Loucy (cell line): Measurements from ENCODE around the gene PHAF1.
A peak's percentile ranks its signal among the peaks of the same experiment; 100 is the strongest.

Experiments
- H2AFZ ChIP-seq: fragments of 200-600 bp; sonication (generic); 2 replicates; pipeline ENCODE4 v1.6.0; 2016; ENCODE audit warnings: antibody characterized with exemption, mild to moderate bottlenecking, low read length, moderate library complexity
- H3F3A ChIP-seq: fragments of 200-600 bp; 2 replicates; pipeline ENCODE4 v1.6.0; 2016; ENCODE audit warnings: antibody characterized with exemption, low read depth, mild to moderate bottlenecking
- H3K27me3 ChIP-seq: fragments of 200-600 bp; sonication (generic); 2 replicates; pipeline ENCODE4 v1.6.1; 2014; ENCODE audit warnings: low read length, mild to moderate bottlenecking; ENCODE audit not compliant: insufficient read depth, poor library complexity, severe bottlenecking
- H3K36me3 ChIP-seq: fragments of 200-600 bp; sonication (generic); 2 replicates; pipeline ENCODE4 v1.6.1; 2016; ENCODE audit warnings: low read length; ENCODE audit not compliant: insufficient read depth
- H3K4me1 ChIP-seq: fragments of 200-600 bp; sonication (generic); 2 replicates; pipeline ENCODE4 v1.5.1; 2014; ENCODE audit warnings: low read length, mild to moderate bottlenecking; ENCODE audit not compliant: insufficient read depth, poor library complexity, severe bottlenecking
- H3K4me2 ChIP-seq: fragments of 200-600 bp; sonication (generic); 2 replicates; pipeline ENCODE4 v1.6.0; 2014; ENCODE audit warnings: antibody characterized with exemption, low read length, low read depth, mild to moderate bottlenecking; ENCODE audit not compliant: poor library complexity, severe bottlenecking
- H3K4me3 ChIP-seq: fragments of 200-600 bp; sonication (generic); 2 replicates; pipeline ENCODE4 v1.5.1; 2014; ENCODE audit warnings: low read length, mild to moderate bottlenecking, mixed read lengths; ENCODE audit not compliant: poor library complexity, severe bottlenecking
- H3K79me2 ChIP-seq: fragments of 200-600 bp; sonication (generic); 2 replicates; pipeline ENCODE4 v1.6.1; 2014; ENCODE audit warnings: low read length; ENCODE audit not compliant: insufficient read depth
- H3K9ac ChIP-seq: fragments of 200-600 bp; sonication (generic); 2 replicates; pipeline ENCODE4 v1.6.0; 2014; ENCODE audit warnings: mild to moderate bottlenecking, low read depth, low read length, moderate library complexity; ENCODE audit not compliant: poor library complexity, severe bottlenecking
- H3K9me2 ChIP-seq: fragments of 200-600 bp; sonication (generic); replicated peaks from 2 replicates; pipeline ENCODE4 v1.6.1; 2016; ENCODE audit warnings: low read depth, low read length, mixed read lengths
- H3K9me3 ChIP-seq: fragments of 200-600 bp; sonication (generic); 2 replicates; pipeline ENCODE4 v1.6.1; 2014; ENCODE audit warnings: mild to moderate bottlenecking, antibody characterized with exemption, low read length, low read depth; ENCODE audit not compliant: insufficient read depth
- H4K20me1 ChIP-seq: fragments of 200-600 bp; sonication (generic); 2 replicates; pipeline ENCODE4 v1.6.0; 2014; ENCODE audit warnings: antibody characterized with exemption, low read length, mild to moderate bottlenecking; ENCODE audit not compliant: insufficient read depth, poor library complexity, severe bottlenecking
- EZH2phosphoT487 ChIP-seq: fragments of 200-600 bp; IDR thresholded peaks from 2 replicates; pipeline ENCODE4 v1.6.1; 2018; ENCODE audit warnings: antibody characterized with exemption, mild to moderate bottlenecking, moderate library complexity, borderline replicate concordance
- TF ChIP-seq, protein P1 (sequence below): fragments of 200-600 bp; sonication (generic); conservative IDR thresholded peaks from 2 replicates; pipeline ENCODE4 v1.5.1; 2014; ENCODE audit warnings: mild to moderate bottlenecking, antibody characterized with exemption, low read length

The PHAF1 gene

DNA sequence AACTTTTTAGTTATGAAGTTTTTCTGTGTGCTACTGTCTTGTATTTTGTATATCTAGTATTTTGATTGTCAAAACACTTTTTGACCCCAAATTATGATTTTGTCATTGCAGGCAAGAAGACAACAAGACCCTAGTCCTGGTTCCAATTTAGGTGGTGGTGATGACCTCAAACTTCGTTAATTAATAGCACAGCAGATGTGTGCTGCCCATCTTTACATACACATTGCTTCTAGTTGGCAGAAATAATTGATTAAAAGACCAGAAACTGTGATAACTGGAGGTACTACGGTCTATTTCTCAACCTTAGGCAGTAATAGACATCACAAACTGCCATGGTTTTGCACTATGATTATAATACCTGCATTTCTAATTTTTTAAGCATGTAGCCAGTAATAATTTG, 11.1 kb upstream of the PHAF1 start:
- no peak overlapping the region for H3K4me2 ChIP-seq

DNA sequence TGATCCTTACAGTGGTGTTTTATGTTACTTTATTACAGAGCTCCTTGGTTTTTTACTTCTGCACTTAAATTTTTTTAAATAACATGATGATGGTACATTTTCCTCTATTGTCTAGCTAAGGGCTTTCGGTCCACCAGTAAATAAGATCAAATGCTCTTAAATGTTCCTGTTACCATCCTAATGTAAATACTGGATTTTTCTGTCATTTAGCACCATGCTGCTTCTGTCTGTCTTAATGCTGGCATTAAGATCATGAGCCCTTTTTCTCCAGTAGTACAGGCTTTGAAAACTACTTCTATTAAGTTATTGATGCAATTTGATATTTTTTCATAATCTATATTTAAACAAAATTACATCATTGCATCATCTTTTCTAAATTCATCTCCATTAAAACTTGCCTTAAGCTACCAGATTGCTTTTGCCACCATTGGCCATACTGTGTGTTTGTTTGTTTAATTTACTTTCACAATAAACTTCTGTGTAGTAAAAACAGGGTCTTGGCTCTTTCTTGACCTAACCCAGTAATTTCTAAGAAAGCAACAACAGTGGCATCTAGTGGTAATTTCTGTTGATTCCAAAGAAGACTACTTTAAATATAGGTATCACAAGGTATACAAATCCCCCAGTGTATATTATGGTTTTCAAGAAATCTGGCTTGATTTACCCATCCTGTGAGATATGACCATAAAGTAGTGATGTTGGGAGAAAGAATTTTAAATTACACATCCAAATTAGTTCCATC, 9.0 kb upstream of the PHAF1 start:
- Histone ChIP-seq H4K20me1 (no peaks in the 10 kb centered on the region), H3K4me3 (no peak overlapping the region), H3F3A (peaks cover 6% of the 10 kb centered on the region; the same call in 1 of the 2 replicates), H3K36me3 (peaks cover 32% of the 10 kb centered on the region; the same call in 1 of the 2 replicates), H3K4me2 (no peak overlapping the region), H3K4me1 (no peaks in the 10 kb centered on the region), H2AFZ (no peak overlapping the region), H3K9me3 (no peaks in the 10 kb centered on the region), H3K27me3 (no peaks in the 10 kb centered on the region), H3K79me2 (no peaks in the 10 kb centered on the region; the same call in 1 of the 2 replicates), H3K9ac (no peak overlapping the region), H3K9me2 (no peaks in the 10 kb centered on the region)
- TF ChIP-seq, protein P1, sequence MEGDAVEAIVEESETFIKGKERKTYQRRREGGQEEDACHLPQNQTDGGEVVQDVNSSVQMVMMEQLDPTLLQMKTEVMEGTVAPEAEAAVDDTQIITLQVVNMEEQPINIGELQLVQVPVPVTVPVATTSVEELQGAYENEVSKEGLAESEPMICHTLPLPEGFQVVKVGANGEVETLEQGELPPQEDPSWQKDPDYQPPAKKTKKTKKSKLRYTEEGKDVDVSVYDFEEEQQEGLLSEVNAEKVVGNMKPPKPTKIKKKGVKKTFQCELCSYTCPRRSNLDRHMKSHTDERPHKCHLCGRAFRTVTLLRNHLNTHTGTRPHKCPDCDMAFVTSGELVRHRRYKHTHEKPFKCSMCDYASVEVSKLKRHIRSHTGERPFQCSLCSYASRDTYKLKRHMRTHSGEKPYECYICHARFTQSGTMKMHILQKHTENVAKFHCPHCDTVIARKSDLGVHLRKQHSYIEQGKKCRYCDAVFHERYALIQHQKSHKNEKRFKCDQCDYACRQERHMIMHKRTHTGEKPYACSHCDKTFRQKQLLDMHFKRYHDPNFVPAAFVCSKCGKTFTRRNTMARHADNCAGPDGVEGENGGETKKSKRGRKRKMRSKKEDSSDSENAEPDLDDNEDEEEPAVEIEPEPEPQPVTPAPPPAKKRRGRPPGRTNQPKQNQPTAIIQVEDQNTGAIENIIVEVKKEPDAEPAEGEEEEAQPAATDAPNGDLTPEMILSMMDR: peak; percentile 58
- TF ChIP-seq EZH2phosphoT487: no peak

More for the DNA sequence above, 11.1 kb upstream of the PHAF1 start:
- Histone ChIP-seq H2AFZ (no peak overlapping the region), H3K79me2 (peaks cover 8% of the 10 kb centered on the region), H3K9me2 (no peaks in the 10 kb centered on the region), H4K20me1 (peaks cover 4% of the 10 kb centered on the region), H3K4me1 (no peaks in the 10 kb centered on the region), H3K9ac (no peak overlapping the region), H3K27me3 (no peaks in the 10 kb centered on the region), H3F3A (peaks cover 6% of the 10 kb centered on the region; the same call in 1 of the 2 replicates), H3K36me3 (peaks cover 41% of the 10 kb centered on the region; the same call in 1 of the 2 replicates), H3K9me3 (no peaks in the 10 kb centered on the region), H3K4me3 (no peak overlapping the region)
- TF ChIP-seq, protein P1: no peak
- TF ChIP-seq EZH2phosphoT487: no peak

DNA sequence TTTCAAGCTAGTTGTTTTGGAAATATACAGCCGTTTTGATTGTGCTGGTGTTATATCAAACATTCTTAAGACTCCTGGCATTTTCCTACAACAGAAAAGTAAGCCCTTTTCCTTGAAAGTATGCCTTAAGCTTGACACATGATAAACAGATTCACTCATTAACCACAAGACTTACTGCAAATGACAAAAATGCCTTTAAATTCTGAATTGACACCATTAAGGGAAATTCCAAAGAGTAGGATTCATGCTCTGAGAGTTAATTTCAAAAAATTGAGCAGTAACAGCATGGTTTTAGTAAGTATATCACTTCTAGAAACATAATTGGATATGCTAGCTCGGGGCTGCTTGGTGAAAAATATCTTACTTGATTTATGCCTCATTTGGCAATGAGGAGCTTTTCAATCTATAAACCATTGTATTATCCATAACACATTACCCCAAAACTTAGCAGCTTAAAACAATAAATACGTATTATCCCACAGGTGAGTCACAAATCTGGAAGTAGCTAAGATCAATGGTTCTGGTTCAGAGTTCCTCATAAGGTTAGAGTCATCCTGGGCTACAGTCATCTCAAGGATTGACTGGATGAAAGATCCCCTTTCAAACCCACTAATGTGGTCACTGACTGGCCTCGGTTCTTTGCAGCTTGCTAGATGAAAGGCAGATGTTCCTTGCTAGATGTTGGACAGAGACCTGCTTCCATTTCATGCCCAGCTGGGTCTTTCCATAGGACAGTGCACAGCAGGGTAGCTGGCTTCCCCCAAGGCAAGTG, 8.2 kb upstream of the PHAF1 start:
- Histone ChIP-seq H3K9me2 (no peaks in the 10 kb centered on the region), H3K4me2 (no peak overlapping the region), H2AFZ (no peak overlapping the region), H3K27me3 (no peaks in the 10 kb centered on the region), H3F3A (peaks cover 11% of the 10 kb centered on the region; the same call in 1 of the 2 replicates), H3K79me2 (no peaks in the 10 kb centered on the region), H3K9me3 (no peaks in the 10 kb centered on the region), H4K20me1 (no peaks in the 10 kb centered on the region), H3K4me1 (no peaks in the 10 kb centered on the region), H3K4me3 (no peak overlapping the region), H3K9ac (no peak overlapping the region), H3K36me3 (peaks cover 32% of the 10 kb centered on the region; the same call in 1 of the 2 replicates)
- TF ChIP-seq, protein P1: no peak; the same call in 1 of the 2 replicates
- no peak for TF ChIP-seq EZH2phosphoT487
